Ascending aorta (tissue), 2 donors: ENCODE data around the gene SYT8. TPM values are rescaled to one million over a fixed set of nuclear protein-coding genes. Genes with fewer than 3 reads are reported as not detected.

Experiments used
- DNase-seq, 2 donors: peaks; one replicate each; pipeline ENCODE4 v3.0.0-alpha.2; 2019; ENCODE audit warnings: low spot score in 2 of 2
- H3K27ac ChIP-seq, 2 donors: fragments of 200-600 bp; sonication (generic); one replicate each; pipeline ENCODE4 v1.5.1; 2016 to 2017; ENCODE audit warnings: mild to moderate bottlenecking in 1 of 2
- H3K27me3 ChIP-seq: fragments of 200-600 bp; sonication (generic); one replicate; pipeline ENCODE4 v1.5.1; 2017
- H3K36me3 ChIP-seq, 2 donors: fragments of 200-600 bp; sonication (generic); one replicate each; pipeline ENCODE4 v1.5.1; 2016
- H3K4me1 ChIP-seq, 2 donors: fragments of 200-600 bp; sonication (generic); one replicate each; pipeline ENCODE4 v1.5.1; 2016 to 2017; ENCODE audit warnings: mild to moderate bottlenecking in 1 of 2
- H3K4me3 ChIP-seq, 2 donors: fragments of 200-600 bp; sonication (generic); one replicate each; pipeline ENCODE4 v1.5.1; 2016 to 2017; ENCODE audit warnings: mild to moderate bottlenecking in 1 of 2
- H3K9me3 ChIP-seq, 2 donors: fragments of 200-600 bp; sonication (generic); one replicate each; pipeline ENCODE4 v1.5.1; 2016
- intact Hi-C: fragments of 100-400 bp; cut with DNase I; formaldehyde crosslinking; loops from one replicate; pipeline ENCODE4 v1.15.1; 2023
- total RNA-seq: library from RNA; depleted of rRNA; stranded (reverse); fragments of >200 nt; gene quantifications from one replicate; pipeline ENCODE4 v1.1.0, GENCODE V29; 2016
- TF ChIP-seq, protein P1 (sequence below), 3 experiments: fragments of 200-600 bp in 2 of 3; fragments of 450-650 bp in 1 of 3; sonication (generic) in 2 of 3; IDR thresholded peaks; one replicate each; pipeline ENCODE4 v1.5.1; 2016 to 2019; ENCODE audit warnings: antibody characterized with exemption in 3 of 3, mild to moderate bottlenecking in 1 of 3, moderate library complexity in 1 of 3

The SYT8 gene, protein sequence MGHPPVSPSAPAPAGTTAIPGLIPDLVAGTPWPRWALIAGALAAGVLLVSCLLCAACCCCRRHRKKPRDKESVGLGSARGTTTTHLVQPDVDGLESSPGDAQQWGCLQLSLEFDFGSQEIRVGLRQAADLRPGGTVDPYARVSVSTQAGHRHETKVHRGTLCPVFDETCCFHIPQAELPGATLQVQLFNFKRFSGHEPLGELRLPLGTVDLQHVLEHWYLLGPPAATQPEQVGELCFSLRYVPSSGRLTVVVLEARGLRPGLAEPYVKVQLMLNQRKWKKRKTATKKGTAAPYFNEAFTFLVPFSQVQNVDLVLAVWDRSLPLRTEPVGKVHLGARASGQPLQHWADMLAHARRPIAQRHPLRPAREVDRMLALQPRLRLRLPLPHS
- total RNA-seq, result not detected

DNA sequence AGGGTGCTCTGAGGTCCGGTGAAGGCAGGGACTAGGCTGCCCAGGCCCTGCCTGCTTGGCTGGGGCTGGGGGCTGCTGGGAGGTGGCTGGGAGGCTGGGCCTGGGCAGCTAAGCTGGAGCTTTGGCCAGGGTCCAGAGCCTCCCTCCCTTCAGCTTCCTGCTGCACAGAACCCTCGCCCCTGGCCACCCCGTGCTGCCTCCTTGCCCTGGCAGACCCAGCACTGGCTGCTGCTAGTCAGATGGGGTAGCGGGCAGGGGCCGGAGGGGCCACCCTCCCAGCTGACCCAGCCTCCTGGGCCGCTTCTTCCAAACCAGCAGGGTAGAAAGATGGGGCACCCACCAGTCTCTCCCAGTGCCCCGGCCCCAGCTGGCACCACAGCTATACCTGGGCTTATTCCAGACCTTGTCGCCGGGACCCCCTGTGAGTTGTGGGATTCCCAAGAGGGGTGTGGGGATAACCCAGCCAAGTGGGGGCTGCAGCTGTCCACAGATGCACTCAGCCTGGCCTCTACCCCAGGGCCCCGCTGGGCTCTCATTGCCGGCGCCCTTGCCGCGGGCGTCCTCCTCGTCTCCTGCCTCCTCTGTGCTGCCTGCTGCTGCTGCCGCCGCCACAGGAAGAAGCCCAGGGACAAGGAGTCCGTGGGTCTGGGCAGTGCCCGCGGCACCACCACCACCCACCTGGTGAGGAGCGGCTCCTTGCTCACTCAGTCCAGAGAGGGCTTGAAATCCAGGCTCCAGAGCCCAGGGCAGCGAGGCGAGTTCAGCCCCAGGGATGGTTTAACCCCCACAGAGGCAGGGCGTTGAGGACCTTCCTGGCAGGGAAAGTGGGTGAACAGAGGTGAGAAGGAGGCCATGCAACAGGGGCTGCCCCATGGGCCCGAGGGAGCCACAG is at the start of gene SYT8:
SYT8 (plus strand) TSS at position 212 of the 892 bp plus-strand sequence; CDS start at position 328, 116 bp downstream.
- no peak within 1 kb of the TSS for H3K27ac ChIP-seq
- no peaks in the 10 kb centered on the region for H3K27me3 ChIP-seq
- no peak for DNase-seq
- intact Hi-C loops, result loop anchor here (5.0 kb wide), 1 partner anchor 47 kb away; no protein-coding TSS in a partner anchor
- H3K9me3 ChIP-seq, result no peaks in the 10 kb centered on the region
- no peak within 1 kb of the TSS for H3K4me3 ChIP-seq
- TF ChIP-seq, protein P1, sequence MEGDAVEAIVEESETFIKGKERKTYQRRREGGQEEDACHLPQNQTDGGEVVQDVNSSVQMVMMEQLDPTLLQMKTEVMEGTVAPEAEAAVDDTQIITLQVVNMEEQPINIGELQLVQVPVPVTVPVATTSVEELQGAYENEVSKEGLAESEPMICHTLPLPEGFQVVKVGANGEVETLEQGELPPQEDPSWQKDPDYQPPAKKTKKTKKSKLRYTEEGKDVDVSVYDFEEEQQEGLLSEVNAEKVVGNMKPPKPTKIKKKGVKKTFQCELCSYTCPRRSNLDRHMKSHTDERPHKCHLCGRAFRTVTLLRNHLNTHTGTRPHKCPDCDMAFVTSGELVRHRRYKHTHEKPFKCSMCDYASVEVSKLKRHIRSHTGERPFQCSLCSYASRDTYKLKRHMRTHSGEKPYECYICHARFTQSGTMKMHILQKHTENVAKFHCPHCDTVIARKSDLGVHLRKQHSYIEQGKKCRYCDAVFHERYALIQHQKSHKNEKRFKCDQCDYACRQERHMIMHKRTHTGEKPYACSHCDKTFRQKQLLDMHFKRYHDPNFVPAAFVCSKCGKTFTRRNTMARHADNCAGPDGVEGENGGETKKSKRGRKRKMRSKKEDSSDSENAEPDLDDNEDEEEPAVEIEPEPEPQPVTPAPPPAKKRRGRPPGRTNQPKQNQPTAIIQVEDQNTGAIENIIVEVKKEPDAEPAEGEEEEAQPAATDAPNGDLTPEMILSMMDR (IDR thresholded peaks at IDR 0.05), result no peak
- H3K4me1 ChIP-seq, result peaks cover 18 to 23% of the 10 kb centered on the region in 2 donors
- no peaks in the 10 kb centered on the region for H3K36me3 ChIP-seq

DNA sequence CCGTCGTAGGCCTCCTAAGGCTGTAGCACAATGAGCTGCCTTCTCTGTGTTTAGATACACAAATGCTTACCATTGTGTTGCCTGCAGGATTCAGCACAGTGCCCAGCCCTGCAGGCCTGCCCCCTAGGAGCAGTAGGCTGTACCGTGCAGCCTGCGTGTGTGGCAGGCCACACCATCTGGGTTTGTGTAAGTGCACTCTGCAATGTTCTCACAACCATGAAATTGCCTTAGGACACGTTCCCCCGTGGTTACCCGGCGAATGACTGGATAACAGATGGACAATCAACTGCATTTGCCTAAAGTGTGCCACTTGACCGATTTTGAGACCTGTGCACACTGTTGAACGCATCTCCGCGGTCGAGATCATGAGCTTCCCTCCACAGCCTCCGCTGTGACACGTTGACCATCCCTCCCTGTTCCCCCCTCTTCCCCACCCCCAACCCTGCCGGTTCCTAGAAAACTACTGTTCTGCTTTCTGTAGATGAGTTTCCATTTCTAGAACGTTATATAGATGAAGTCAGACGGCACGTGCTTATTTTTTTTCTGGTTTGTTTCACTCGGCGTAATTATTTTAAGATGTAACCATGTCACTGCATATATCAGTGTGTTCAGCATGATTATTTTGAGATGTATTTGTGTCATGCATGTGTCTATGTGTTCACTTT is 48.9 kb upstream of the SYT8 start:
- Histone ChIP-seq H3K4me1 (no peaks in the 10 kb centered on the region), H3K27me3 (no peaks in the 10 kb centered on the region), H3K27ac (no peak overlapping the region), H3K9me3 (no peaks in the 10 kb centered on the region), H3K4me3 (no peak overlapping the region), H3K36me3 (no peaks in the 10 kb centered on the region)
- no peak for DNase-seq
- intact Hi-C loops, result no loop called here
- TF ChIP-seq, protein P1 (IDR thresholded peaks at IDR 0.05), result no peak

DNA sequence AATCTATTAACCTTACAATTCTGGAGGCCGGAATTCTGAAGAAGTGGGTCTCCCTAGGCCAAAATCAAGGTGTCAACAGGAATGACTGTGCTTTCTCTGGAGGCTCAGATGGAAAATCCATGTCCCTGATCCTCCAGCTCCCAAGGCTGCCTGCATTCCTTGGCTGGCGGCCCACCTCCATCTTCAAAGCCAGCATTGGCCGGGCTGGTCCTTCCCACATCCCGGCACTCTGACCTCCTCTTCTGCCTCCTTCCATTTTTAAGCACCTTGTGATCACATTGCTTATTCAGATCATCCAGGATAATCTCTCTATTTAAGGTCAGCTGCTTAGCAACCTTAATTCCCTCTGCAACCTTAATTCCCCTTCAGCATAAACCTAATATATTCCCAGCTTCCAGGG is 48.3 kb upstream of the SYT8 start:
- Histone ChIP-seq H3K9me3 (no peaks in the 10 kb centered on the region), H3K36me3 (no peaks in the 10 kb centered on the region), H3K4me3 (no peak overlapping the region), H3K4me1 (no peaks in the 10 kb centered on the region), H3K27ac (no peak overlapping the region), H3K27me3 (no peaks in the 10 kb centered on the region)
- no peak for DNase-seq
- intact Hi-C loops, result no loop called here
- TF ChIP-seq, protein P1 (IDR thresholded peaks at IDR 0.05), result no peak

DNA sequence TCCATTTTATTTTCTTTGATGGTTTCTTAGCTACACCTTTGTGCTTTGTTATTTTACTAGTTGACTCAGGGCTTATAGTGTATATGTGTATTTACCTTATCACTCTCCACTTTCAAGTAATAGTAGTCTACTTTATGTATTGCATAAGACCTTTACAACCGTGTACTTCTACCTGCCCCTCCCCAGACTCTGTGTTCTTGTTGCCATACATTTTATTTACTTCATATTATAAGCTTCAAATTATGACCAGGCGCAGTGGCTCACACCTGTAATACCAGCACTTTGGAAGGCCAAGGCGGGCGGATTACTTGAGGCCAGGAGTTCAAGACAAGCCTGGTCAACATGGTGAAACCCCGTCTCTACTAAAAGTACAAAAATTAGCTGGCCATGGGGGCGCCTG is 42.9 kb upstream of the SYT8 start:
- Histone ChIP-seq H3K9me3 (no peaks in the 10 kb centered on the region), H3K4me3 (no peak overlapping the region), H3K4me1 (no peaks in the 10 kb centered on the region), H3K27ac (no peak overlapping the region), H3K27me3 (no peaks in the 10 kb centered on the region), H3K36me3 (no peaks in the 10 kb centered on the region)
- TF ChIP-seq, protein P1 (IDR thresholded peaks at IDR 0.05), result no peak
- DNase-seq, result no peak
- intact Hi-C loops, result no loop called here

DNA sequence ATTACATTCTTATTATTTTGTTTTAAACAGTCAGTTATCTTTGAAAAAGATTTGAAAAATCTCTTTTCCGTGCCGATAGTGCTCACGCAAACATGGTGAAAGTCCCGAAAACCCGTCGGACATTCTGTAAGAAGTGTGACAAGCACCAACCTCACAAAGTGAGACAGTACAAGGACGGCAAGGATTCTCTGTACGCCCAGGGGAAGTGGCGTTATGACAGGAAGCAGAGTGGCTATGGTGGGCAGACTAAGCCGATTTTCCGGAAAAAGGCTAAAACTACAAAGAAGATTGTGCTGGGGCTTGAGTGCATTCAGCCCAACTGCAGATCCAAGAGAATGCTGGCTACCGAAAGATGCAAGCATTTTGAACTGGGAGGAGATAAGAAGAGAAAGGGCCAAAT is 42.3 kb upstream of the SYT8 start:
- Histone ChIP-seq H3K9me3 (no peaks in the 10 kb centered on the region), H3K27me3 (no peaks in the 10 kb centered on the region), H3K27ac (no peak overlapping the region), H3K4me1 (no peaks in the 10 kb centered on the region), H3K36me3 (no peaks in the 10 kb centered on the region), H3K4me3 (no peak overlapping the region)
- TF ChIP-seq, protein P1 (IDR thresholded peaks at IDR 0.05), result no peak
- intact Hi-C loops, result no loop called here
- no peak for DNase-seq
